Measurements from ENCODE around the gene TRPT1. TPM values are rescaled to one million over a fixed set of nuclear protein-coding genes. Genes with fewer than 3 reads are reported as not detected.
"Not testable (repeated sequence)": the region's sequence is repeated elsewhere in the genome, so short reads cannot be mapped to it uniquely, and the experiment has no call there.

The TRPT1 gene
- total and polyA plus RNA-seq, 2 experiments from 2014 or later, result 50.7 to 66.0 TPM

DNA sequence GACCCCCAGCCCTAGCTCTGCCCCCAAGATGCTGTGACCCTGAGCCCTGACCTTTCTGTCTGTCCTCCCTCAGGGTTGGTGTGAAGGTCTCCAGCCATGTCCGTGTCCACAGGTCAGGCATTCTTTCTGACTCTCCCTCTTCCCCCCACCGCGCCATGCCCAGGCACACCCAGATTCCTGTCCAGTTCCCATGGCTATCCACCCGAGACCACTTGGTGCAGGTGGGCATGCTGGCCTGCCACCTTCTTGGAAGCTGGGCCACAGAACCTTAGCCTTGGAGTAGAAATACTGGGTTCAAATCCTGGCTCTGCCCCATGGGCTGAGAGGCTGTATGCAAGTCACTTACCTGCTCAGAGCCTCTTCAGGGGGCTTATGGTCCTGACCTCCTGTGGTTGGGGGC lies 23.1 kb upstream of the TRPT1 start:
- no peak for TF ChIP-seq EZH2 (IDR thresholded peaks at IDR 0.05; ENCODE audit: insufficient read depth, poor library complexity, severe bottlenecking)
- no peak for TF ChIP-seq EZH2phosphoT487 (IDR thresholded peaks at IDR 0.05; ENCODE audit: insufficient read depth, low read depth)
- in situ Hi-C loops (cut with MboI), result no loop called here
- H3K9ac ChIP-seq, result no peak overlapping the region
- WGBS, 2 experiments (ENCODE audit: low coverage in 1 of 2, low lambda C conversion rate in 2 of 2, missing lambda C conversion rate in 2 of 2), result 93 to 100% methylated on average over 4 of the region's 4 CpGs
- no peaks in the 10 kb centered on the region for H3K9me2 ChIP-seq (ENCODE audit: insufficient read depth)
- H3F3A ChIP-seq (ENCODE audit: insufficient read depth), result peaks cover 14% of the 10 kb centered on the region; the same call in 1 of the 2 replicates
- H3K36me3 ChIP-seq (ENCODE audit: low read depth), result no peaks in the 10 kb centered on the region
- DNase-seq, result no peak
- no peak overlapping the region for H3K4me3 ChIP-seq
- no peak overlapping the region for H2AFZ ChIP-seq
- H3K4me2 ChIP-seq (ENCODE audit: unreplicated experiment), result no peak overlapping the region
- no peak overlapping the region for H3K27ac ChIP-seq
- H3K79me2 ChIP-seq (ENCODE audit: insufficient read depth), result peaks cover 48% of the 10 kb centered on the region
- no peaks in the 10 kb centered on the region for H3K9me3 ChIP-seq (ENCODE audit: low read depth)
- no peaks in the 10 kb centered on the region for H3K27me3 ChIP-seq (replicated peaks; ENCODE audit: insufficient read depth)
- H4K20me1 ChIP-seq (ENCODE audit: insufficient read depth), result no peaks in the 10 kb centered on the region
- H3K4me1 ChIP-seq (ENCODE audit: insufficient read depth), result peaks cover 11% of the 10 kb centered on the region; the same call in 1 of the 2 replicates

- Histone ChIP-seq H3K9me3 (ENCODE audit: low read depth) (no peaks in the 10 kb centered on the region), H4K20me1 (ENCODE audit: insufficient read depth) (no peaks in the 10 kb centered on the region), H3K4me3 (no peak overlapping the region), H3F3A (ENCODE audit: insufficient read depth) (peaks cover 14% of the 10 kb centered on the region; the same call in 1 of the 2 replicates), H3K9me2 (ENCODE audit: insufficient read depth) (no peaks in the 10 kb centered on the region), H3K27me3 (replicated peaks; ENCODE audit: insufficient read depth) (no peaks in the 10 kb centered on the region), H3K9ac (no peak overlapping the region), H3K4me2 (ENCODE audit: unreplicated experiment) (no peak overlapping the region), H3K36me3 (ENCODE audit: low read depth) (no peaks in the 10 kb centered on the region; the same call in 1 of the 2 replicates), H3K27ac (no peak overlapping the region), H3K79me2 (ENCODE audit: insufficient read depth) (peaks cover 48% of the 10 kb centered on the region), H2AFZ (no peak overlapping the region), H3K4me1 (ENCODE audit: insufficient read depth) (peaks cover 10% of the 10 kb centered on the region; the same call in 1 of the 2 replicates)
- DNase-seq, result no peak
- WGBS, 2 experiments (ENCODE audit: low coverage in 1 of 2, low lambda C conversion rate in 2 of 2, missing lambda C conversion rate in 2 of 2), result 80 to 83% methylated on average over 5 to 7 of the region's 7 CpGs
- TF ChIP-seq EZH2phosphoT487 (IDR thresholded peaks at IDR 0.05; ENCODE audit: insufficient read depth, low read depth) (no peak), EZH2 (IDR thresholded peaks at IDR 0.05; ENCODE audit: insufficient read depth, poor library complexity, severe bottlenecking) (no peak)
- in situ Hi-C loops (cut with MboI), result no loop called here
Observed at GRCh38 chr11:64248578-64248977, 22.6 kb upstream of the TRPT1 start.

- Histone ChIP-seq H3K9me2 (ENCODE audit: insufficient read depth) (no peaks in the 10 kb centered on the region), H3K4me1 (ENCODE audit: insufficient read depth) (peaks cover 9% of the 10 kb centered on the region; the same call in 1 of the 2 replicates), H2AFZ (peak overlapping the region; percentile 82), H3K4me2 (ENCODE audit: unreplicated experiment) (peak overlapping the region; percentile 99), H3K36me3 (ENCODE audit: low read depth) (no peaks in the 10 kb centered on the region; the same call in 1 of the 2 replicates), H3K27me3 (replicated peaks; ENCODE audit: insufficient read depth) (no peaks in the 10 kb centered on the region), H3F3A (ENCODE audit: insufficient read depth) (peaks cover 14% of the 10 kb centered on the region; the same call in 1 of the 2 replicates), H3K79me2 (ENCODE audit: insufficient read depth) (peaks cover 47% of the 10 kb centered on the region), H4K20me1 (ENCODE audit: insufficient read depth) (no peaks in the 10 kb centered on the region), H3K9me3 (ENCODE audit: low read depth) (no peaks in the 10 kb centered on the region), H3K4me3 (peak overlapping the region; percentile 94), H3K27ac (peak overlapping the region; percentile 89), H3K9ac (peak overlapping the region; percentile 90)
- TF ChIP-seq EZH2phosphoT487 (IDR thresholded peaks at IDR 0.05; ENCODE audit: insufficient read depth, low read depth) (no peak), EZH2 (IDR thresholded peaks at IDR 0.05; ENCODE audit: insufficient read depth, poor library complexity, severe bottlenecking) (no peak)
- no peak for DNase-seq
- WGBS, 2 experiments (ENCODE audit: low coverage in 1 of 2, low lambda C conversion rate in 2 of 2, missing lambda C conversion rate in 2 of 2), result 38 to 55% methylated on average over 20 to 31 of the region's 31 CpGs
- in situ Hi-C loops (cut with MboI), result no loop called here
Observed at GRCh38 chr11:64247729-64248531, 21.9 kb upstream of the TRPT1 start.

GRCh38 chr11:64246871-64247728 lies 21.1 kb upstream of the TRPT1 start, which contains the start of gene PPP1R14B:
Gene PPP1R14B, minus strand, starts transcription at chr11:64246943. Its CDS starts 270 bp downstream, at chr11:64246673.
- Histone ChIP-seq H3K9me2 (ENCODE audit: insufficient read depth) (no peaks in the 10 kb centered on the region), H3K4me1 (ENCODE audit: insufficient read depth) (0 out of 2 replicates have a peak, but pooled peaks cover 10% of the 10 kb centered on the region), H3K36me3 (ENCODE audit: low read depth) (no peaks in the 10 kb centered on the region; the same call in 1 of the 2 replicates), H3K4me3 (peak within 1 kb of the TSS; percentile 100), H3F3A (ENCODE audit: insufficient read depth) (peaks cover 14% of the 10 kb centered on the region; the same call in 1 of the 2 replicates), H3K79me2 (ENCODE audit: insufficient read depth) (peaks cover 47% of the 10 kb centered on the region), H3K4me2 (ENCODE audit: unreplicated experiment) (peak within 1 kb of the TSS; percentile 99), H3K9me3 (ENCODE audit: low read depth) (no peaks in the 10 kb centered on the region), H3K27me3 (replicated peaks; ENCODE audit: insufficient read depth) (no peaks in the 10 kb centered on the region), H3K27ac (peak within 1 kb of the TSS; percentile 89), H3K9ac (peak within 1 kb of the TSS; percentile 92), H4K20me1 (ENCODE audit: insufficient read depth) (no peaks in the 10 kb centered on the region), H2AFZ (peak within 1 kb of the TSS; percentile 82)
- peak; percentile 94 for DNase-seq
- TF ChIP-seq EZH2 (IDR thresholded peaks at IDR 0.05; ENCODE audit: insufficient read depth, poor library complexity, severe bottlenecking) (no peak), EZH2phosphoT487 (IDR thresholded peaks at IDR 0.05; ENCODE audit: insufficient read depth, low read depth) (no peak)
- 0 to 2% methylated on average over 44 to 63 of the region's 74 CpGs for WGBS, 2 experiments (ENCODE audit: low coverage in 1 of 2, low lambda C conversion rate in 2 of 2, missing lambda C conversion rate in 2 of 2)
- in situ Hi-C loops (cut with MboI), result no loop called here

DNA sequence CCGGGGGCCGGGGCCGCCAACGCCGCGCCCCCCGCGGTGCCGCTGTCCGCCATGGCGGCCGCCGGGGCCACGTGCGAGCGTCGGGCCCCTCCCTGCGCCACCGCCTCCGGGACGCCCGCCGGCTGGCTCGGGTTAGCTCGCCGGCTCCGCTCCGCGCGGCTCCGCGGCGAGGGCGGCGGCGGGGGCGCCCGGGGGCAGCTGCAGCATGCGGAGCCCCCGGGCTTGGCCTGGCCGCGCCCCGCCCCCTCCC lies 20.6 kb upstream of the TRPT1 start:
- Histone ChIP-seq H3F3A (ENCODE audit: insufficient read depth) (peaks cover 14% of the 10 kb centered on the region; the same call in 1 of the 2 replicates), H3K27ac (peak overlapping the region; percentile 88), H3K4me3 (peak overlapping the region; percentile 100), H3K79me2 (ENCODE audit: insufficient read depth) (peaks cover 46% of the 10 kb centered on the region), H3K9ac (peak overlapping the region; percentile 92)
- H3K4me1 ChIP-seq (ENCODE audit: insufficient read depth); H3K9me3 ChIP-seq (ENCODE audit: low read depth); H3K4me2 ChIP-seq (ENCODE audit: unreplicated experiment); H3K27me3 ChIP-seq (replicated peaks; ENCODE audit: insufficient read depth); H2AFZ ChIP-seq; H3K36me3 ChIP-seq (ENCODE audit: low read depth); H3K9me2 ChIP-seq (ENCODE audit: insufficient read depth); H4K20me1 ChIP-seq (ENCODE audit: insufficient read depth); DNase-seq; in situ Hi-C loops (cut with MboI): not testable (repeated sequence)
- 0 to 1% methylated on average over 16 to 23 of the region's 43 CpGs for WGBS, 2 experiments (ENCODE audit: low coverage in 1 of 2, low lambda C conversion rate in 2 of 2, missing lambda C conversion rate in 2 of 2)

All from GM23248 (cell line).